ENCODE results near the gene CKS1B.

The CKS1B gene

GRCh38 chr1:155015527-155016230 is 41.2 kb downstream of the CKS1B start:
- no peak for DNase-seq (ENCODE audit: low read depth)

- no peak for DNase-seq (ENCODE audit: low read depth)
Observed at GRCh38 chr1:155016231-155016831, 41.9 kb downstream of the CKS1B start.

GRCh38 chr1:155017041-155017945 is 42.8 kb downstream of the CKS1B start:
- peak; percentile 85 for DNase-seq (ENCODE audit: low read depth)

- no peak for DNase-seq (ENCODE audit: low read depth)
Observed at GRCh38 chr1:155017946-155018316, 43.5 kb downstream of the CKS1B start.

GRCh38 chr1:155018617-155019348 is 44.3 kb downstream of the CKS1B start:
- no peak for DNase-seq (ENCODE audit: low read depth)

- DNase-seq (ENCODE audit: low read depth), result no peak
Observed at GRCh38 chr1:155019377-155020245, 45.1 kb downstream of the CKS1B start.

- no peak for DNase-seq (ENCODE audit: low read depth)
Observed at GRCh38 chr1:155022136-155022926, 47.9 kb downstream of the CKS1B start.

- DNase-seq (ENCODE audit: low read depth), result no peak
Observed at GRCh38 chr1:155022927-155023236, 48.4 kb downstream of the CKS1B start.

- no peak for DNase-seq (ENCODE audit: low read depth)
Observed at GRCh38 chr1:155023627-155024026, 49.1 kb downstream of the CKS1B start.

GRCh38 chr1:155024315-155024714 is 49.8 kb downstream of the CKS1B start:
- DNase-seq (ENCODE audit: low read depth), result no peak

GRCh38 chr1:155026154-155026553 is 51.7 kb downstream of the CKS1B start:
- no peak for DNase-seq (ENCODE audit: low read depth)

GRCh38 chr1:155026588-155026987 is 52.1 kb downstream of the CKS1B start:
- no peak for DNase-seq (ENCODE audit: low read depth)

All from fibroblast of gingiva (primary cell).